HG03460 (cell line): ENCODE results near the gene ADISSP.

ENCODE experiments used
- ATAC-seq: cut with Tn5 transposase; IDR thresholded peaks from one replicate; pipeline ENCODE4 v1.9.1; 2021; ENCODE audit not compliant: unreplicated experiment

The ADISSP gene

DNA sequence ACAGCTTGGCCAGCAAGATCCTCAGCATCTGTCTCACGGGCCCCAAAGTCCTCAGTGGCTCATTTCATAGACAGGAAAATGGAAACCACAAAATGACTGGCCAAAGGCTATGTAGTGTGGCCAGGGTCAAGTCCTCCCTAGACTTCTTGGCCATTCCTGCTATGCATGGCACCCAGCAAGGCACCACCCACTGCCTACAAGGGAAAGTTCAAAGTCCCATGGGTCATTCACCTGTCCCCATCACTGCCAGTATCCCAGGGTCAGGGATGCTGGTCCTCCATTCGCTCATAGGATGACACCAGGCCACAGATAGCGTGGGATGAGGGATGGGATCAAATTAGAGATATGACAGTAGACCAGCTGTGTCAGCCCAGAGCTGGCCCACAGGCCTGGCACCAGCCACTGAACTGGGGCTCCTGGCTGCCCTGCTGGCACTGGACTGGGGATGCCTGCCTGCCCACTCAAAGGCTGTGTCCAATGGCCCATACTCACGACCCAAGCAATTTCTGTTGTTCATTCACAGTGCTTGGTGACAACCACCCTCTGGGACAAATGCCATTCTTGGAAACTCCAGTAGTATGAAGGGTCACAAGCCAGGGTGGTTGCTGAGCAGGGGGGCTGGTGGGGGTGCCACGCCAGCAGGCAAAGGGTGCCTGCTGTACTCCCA, 11.6 kb downstream of the ADISSP start:
- no peak for ATAC-seq

- ATAC-seq, result no peak
Observed at GRCh38 chr20:3755269-3755668, 12.3 kb downstream of the ADISSP start.

- ATAC-seq, result no peak
Observed at GRCh38 chr20:3754276-3754630, 13.3 kb downstream of the ADISSP start.

DNA sequence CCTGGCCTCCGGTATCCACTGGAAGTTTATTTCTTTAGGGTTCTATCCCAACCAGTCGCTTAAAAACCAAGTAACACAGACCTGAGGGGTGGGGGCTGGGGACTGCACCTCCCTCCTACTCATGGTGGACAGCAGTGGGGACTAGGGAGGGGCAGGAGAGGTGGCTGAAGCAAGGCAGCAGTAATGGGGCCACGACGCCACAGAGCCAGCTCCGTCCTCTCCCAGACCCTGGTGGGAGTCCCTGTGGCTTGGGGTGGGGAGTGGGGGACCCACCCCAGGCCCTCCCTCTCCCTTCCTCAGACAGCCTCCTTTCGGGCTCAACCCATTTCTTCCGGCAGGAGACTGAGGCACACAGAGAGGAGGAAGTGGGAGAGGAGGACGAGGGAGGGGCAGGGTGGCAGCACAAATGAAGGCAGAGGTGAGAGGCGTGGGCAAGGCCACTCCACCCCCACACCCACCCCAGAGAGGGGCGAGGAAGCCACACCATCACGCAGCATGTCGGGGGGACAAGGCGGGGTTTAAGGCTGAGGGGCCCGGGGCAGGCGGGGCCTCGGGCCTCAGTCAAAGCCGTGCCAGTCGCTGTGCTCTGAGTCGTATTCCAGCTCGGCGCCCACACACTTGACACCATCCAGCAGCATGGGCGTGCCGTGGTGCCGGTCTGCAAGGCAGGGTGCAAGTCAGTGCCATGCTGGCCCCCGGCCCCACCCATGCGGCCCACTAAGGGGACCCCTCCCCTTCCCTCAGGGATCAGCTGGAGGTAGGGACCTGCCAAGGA, 13.9 kb downstream of the ADISSP start:
- no peak for ATAC-seq

DNA sequence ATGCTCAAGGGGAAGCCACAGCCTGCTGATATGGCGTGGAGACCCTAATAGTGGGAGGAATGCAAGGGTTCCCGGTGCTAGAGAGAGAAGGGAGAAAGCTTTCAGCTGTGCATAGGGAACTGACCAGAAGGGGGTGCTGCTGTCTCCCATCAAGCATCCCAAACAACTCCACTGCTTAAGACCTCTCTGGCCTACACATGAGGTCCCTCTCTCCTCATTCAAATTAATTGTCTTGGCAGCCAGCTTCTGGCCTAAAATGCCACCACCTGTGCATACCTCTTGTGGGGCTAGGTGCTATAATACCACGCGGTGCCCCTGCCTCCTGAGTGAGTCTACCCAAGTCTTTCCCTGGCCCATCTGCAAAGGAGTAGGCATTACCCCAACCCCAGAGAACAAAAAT, 14.5 kb downstream of the ADISSP start:
- ATAC-seq, result no peak

GRCh38 chr20:3752386-3752759, 15.2 kb downstream of the ADISSP start:
- no peak for ATAC-seq

- no peak for ATAC-seq
Observed at GRCh38 chr20:3751675-3752385, 15.7 kb downstream of the ADISSP start.

GRCh38 chr20:3751305-3751674, 16.3 kb downstream of the ADISSP start:
- no peak for ATAC-seq

GRCh38 chr20:3749689-3750531, 17.6 kb downstream of the ADISSP start:
- ATAC-seq, result no peak

DNA sequence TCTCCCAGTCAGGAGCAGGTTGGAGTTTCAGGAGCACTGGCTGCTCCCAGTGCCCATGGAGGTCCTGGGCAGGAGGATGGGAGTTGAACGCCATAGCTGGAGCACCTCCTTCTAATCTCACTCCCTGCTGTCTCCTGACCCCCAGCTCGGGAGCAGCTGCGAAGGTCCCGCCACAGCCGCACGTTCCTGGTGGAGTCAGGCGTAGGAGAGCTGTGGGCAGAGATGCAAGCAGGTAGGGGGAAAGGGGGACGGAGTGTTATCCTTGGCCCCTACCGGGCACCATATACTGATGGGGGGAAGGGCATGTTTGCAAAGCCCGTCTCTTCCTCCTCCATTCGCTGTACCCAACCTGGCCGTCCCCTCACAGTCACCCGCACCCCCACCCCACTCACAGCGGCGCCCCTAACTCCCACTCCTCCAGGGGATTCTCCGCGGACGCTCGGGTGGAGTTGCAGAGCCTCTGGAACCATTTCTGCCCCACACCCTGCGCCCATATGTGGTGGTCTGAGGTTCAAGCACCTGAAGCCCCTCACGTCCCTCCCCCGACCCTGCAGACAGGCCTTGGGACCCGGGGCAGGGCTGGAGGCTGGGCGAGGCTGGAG, 18.4 kb downstream of the ADISSP start:
- ATAC-seq, result no peak

GRCh38 chr20:3748073-3748472, 19.5 kb downstream of the ADISSP start:
- no peak for ATAC-seq

- no peak for ATAC-seq
Observed at GRCh38 chr20:3747471-3747870, 20.1 kb downstream of the ADISSP start.

- ATAC-seq, result no peak
Observed at GRCh38 chr20:3745686-3746173, 21.8 kb downstream of the ADISSP start.

- no peak for ATAC-seq
Observed at GRCh38 chr20:3744806-3745685, 22.5 kb downstream of the ADISSP start.

DNA sequence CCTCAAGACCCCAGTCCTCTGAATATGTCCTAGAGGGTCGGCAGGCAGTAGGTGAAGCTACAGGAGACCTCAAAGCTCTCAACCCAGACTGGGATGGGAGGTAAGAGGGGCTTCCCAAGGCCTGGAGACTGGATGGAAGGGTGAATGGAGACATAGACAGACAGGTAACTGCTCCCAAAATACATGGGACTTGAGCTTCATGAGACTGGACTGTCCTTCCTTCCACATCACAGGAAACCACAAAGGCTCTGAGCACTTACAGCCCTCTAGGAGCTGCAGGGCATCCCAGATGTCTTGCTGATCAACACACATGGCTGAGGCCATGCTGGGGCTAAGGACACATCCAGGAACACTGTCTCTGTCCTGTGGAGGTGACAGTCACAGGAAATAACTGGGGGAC, 23.5 kb downstream of the ADISSP start:
- ATAC-seq, result no peak

GRCh38 chr20:3743251-3743650, 24.3 kb downstream of the ADISSP start:
- no peak for ATAC-seq

- ATAC-seq, result no peak
Observed at GRCh38 chr20:3741836-3742458, 25.6 kb downstream of the ADISSP start.

- no peak for ATAC-seq
Observed at GRCh38 chr20:3740615-3741301, 26.8 kb downstream of the ADISSP start.
